Stimulated activated CD8-positive, alpha-beta memory T cell treated with anti-CD3 and anti-CD28 coated beads, Interleukin-12 subunit alpha, Interleukin-12 subunit beta, amount 100 ng/mL, for 24 hours (primary cell): ENCODE results near the gene UBE2V1.

Source experiments
- DNase-seq: peaks from one replicate; pipeline ENCODE4 v3.0.0-alpha.2; 2020; ENCODE audit errors: extremely low read depth

The UBE2V1 gene

DNA sequence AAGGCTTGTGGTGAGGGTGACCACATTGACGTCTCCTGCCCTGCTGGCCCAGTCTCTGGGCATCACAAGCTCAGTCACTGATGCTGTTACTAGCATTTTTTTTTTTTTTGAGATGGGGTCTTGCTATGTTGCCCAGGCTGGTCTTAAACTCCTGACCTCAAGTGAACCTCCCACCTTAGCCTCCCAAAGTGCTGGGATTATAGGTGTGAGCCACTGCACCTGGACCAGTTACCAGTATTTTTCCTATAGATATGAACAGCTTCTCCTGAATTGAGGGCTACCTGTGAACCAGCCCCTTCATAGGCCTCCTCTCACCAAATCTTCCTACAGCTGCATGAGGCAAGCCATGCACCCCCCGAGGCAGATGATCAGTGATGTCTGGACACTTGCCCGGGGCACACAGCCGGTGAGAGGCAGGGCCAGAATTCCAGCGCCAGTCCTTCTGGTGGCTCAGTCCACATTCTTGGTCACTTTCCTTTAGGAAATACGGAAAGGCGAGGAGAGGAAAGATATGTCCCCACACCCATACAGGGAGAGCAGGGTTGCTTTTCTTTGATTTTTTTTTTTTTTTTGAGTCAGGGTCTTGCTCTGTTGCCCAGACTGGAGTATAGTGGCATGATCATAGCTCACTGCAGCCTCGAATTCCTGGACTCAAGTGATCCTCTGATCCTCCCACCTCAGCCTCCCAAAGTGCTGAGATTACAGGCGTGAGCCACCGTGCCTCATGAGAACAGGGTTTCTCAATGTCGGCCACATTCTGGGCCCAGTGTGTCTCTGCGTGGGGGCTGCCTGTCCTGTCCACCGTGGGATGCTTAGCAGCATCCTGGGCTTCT is 50.7 kb downstream of the UBE2V1 start:
- no peak for DNase-seq

GRCh38 chr20:50061151-50062005 is 51.6 kb downstream of the UBE2V1 start:
- DNase-seq = no peak

- no peak for DNase-seq
Measured at GRCh38 chr20:50058662-50059402, 54.1 kb downstream of the UBE2V1 start.

GRCh38 chr20:50057714-50058053 is 55.3 kb downstream of the UBE2V1 start:
- no peak for DNase-seq

- no peak for DNase-seq
Measured at GRCh38 chr20:50056951-50057713, 55.8 kb downstream of the UBE2V1 start.

- no peak for DNase-seq
Measured at GRCh38 chr20:50056408-50056926, 56.5 kb downstream of the UBE2V1 start.

- DNase-seq = no peak
Measured at GRCh38 chr20:50055524-50056083, 57.3 kb downstream of the UBE2V1 start.

DNA sequence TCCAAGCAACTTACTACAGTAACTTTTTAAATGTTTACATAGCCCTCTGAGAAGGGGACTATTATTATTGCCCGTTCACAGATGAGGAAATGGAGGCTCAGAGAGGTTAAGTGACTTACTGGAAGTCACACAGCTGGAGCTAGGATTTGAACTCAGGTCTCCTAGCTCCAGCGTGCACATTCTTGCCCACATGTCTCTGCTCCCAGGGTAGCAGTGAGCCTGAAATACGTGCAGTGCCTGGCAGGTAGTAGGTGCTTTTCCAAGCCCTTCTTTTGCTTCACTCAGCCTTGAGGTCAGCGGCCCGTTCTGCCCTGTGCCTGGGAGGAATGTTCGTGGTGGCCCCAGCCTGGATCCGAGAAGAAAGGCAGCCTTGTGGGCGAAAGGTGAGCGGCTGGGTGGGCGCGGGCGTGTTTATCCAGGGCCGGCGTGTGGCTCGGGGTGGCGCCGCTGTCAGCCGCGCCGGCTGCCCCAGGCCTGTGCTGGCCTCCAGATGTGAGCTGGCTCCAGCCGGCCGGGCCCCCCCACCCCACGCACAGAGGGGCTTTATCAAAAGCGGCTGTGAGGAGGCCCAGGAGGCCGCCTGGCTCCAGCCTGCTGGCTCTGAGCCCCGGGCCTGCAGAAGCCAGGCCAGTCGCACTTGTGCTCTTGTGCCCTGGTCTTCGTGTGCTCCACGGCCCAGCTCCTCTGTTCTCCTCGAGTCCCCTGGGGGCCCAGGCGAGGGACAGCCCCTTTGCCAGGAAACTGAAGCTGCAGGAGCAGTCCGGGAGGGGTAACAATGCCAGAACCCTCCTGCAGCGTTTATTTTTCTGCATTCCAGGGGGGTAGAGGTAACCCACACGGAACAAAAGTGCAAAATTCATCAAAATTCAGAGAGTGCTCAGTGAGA is 58.1 kb downstream of the UBE2V1 start:
- DNase-seq = no peak

DNA sequence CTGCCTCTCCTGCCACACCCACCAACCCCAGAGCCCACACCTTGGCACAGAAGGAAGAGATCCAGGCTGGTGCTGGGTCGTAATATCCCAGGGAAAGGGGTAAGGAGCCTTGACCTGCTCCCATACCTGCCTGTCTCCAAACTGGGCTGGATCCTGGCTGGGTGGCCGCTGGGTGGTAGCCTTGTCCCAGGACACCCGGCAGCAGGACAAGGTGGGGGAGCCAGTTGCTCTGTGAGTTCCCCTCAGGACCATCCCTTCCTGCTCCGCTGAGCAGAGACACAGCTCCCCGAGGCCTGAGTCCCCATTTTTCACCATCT is 58.8 kb downstream of the UBE2V1 start:
- DNase-seq = no peak

GRCh38 chr20:50053362-50054230 is 59.4 kb downstream of the UBE2V1 start:
- no peak for DNase-seq

GRCh38 chr20:50052550-50053361 is 60.2 kb downstream of the UBE2V1 start:
- DNase-seq = no peak

- no peak for DNase-seq
Measured at GRCh38 chr20:50050660-50051308, 62.2 kb downstream of the UBE2V1 start.

DNA sequence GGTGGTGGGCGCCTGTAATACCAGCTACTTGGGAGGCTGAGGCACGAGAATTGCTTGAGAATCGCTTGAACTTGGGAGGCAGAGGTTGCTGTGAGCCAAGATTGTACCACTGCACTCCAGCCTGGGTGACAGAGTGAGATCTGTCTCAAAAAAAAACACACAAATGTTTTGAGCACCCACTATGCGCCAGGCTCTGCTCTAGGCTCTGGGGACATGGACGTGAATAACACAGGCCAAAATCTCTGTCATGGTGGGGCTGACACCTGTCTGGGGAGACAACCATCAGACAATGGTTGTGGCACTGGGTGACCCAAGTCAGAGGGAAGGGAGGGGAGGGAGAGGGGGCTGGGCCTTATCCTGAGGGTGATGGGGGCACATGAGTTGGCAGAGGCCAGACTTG is 62.7 kb downstream of the UBE2V1 start:
- DNase-seq = no peak

DNA sequence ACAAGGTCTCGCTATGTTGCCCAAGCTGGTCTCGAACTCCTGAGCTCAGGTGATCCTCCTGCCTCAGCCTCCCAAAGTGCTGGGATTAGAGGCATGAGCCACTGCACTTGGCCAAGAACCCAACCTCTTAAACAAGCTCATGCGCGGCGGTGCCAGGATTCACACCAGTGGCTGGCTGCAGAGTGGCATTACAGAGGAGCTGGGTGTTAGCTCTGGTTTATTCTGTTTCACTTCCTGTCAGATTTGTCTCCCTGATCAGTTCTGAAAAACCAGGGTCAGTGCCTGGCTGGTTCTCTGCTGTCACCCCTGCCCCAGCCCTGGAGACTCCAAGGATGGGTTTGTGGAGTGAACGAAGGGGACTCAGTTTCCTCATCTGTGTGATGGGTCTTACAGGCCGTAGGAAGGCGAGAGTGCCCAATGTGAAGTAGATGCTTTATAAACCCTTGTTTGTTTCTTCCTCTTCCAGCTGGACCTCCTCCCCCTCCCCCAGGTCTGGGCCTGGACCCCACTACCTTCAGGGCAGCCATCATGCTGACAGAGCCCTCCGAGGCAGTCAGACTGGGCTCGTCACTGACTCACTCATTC is 63.4 kb downstream of the UBE2V1 start:
- no peak for DNase-seq

GRCh38 chr20:50048420-50049166 is 64.4 kb downstream of the UBE2V1 start:
- no peak for DNase-seq

DNA sequence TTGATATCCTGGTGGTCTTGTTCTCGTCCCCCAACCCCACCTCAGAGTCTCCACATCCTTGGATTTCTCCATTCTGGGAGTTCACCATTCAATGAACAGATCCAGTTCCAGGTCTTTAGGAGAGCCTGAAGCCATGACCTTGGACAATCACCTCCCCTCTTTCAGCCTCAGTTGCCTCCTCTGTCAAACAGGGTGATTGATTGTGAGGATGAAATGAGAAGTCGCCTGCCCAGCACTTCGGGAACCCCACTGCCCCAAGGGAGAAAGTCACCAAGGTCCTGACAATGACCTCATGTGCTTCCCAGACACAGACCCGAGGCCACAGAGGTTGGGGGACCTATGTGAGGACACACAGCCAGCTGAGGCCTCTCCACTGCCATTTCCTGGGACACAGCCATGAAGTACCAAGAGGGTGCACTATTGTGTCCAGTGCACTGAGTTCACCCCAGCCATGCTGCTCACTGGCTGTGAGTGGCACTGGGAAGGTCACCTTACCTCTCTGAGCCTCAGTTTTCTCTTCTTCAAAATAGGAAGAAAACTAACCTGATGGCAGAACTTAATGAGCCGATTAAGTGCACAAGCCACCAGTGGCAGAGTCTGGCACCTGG is 68.5 kb downstream of the UBE2V1 start:
- DNase-seq = no peak
